ENCODE results near the gene ABCC1.
"Not testable (repeated sequence)": the region's sequence is repeated elsewhere in the genome, so short reads cannot be mapped to it uniquely, and the experiment has no call there.

Gene ABCC1

DNA sequence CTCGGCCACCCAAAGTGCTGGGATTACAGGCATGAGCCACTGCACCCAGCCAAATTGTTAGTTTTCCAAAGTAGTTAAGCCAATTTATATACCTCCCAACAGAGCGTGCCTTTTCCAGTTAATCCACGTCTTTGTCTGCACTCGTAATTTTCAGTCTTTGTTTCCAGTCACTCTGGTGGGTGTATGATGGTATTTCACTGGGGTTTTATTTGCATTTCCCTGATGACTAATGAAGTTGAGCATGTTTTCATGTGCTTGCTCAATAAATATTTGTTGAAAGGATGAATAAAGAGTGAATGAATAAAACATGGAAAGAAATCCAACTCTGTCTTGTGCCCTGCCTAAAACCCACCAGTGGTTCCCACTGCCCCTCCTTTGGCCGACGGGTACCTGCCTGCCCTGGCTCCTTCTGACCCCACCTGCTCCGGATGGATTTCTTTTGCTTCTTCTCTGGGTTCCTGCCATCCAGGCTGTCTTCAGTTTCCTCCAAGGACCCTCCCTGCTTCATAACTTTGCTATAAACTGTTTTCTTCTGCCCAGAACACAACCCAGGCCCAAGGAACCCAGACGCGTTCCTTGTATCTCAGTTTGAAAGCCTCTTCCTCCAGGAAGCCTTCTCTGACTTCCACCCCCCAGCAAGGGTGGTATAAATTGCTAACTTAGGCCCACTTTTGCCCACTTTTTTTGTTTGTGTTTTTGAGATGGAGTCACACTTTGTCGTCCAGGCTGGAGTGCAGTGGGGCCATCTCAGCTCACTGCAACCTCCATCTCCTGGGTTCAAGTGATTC, 3.0 kb upstream of the ABCC1 start:
- DNase-seq (ENCODE audit: low read depth): no peak

DNA sequence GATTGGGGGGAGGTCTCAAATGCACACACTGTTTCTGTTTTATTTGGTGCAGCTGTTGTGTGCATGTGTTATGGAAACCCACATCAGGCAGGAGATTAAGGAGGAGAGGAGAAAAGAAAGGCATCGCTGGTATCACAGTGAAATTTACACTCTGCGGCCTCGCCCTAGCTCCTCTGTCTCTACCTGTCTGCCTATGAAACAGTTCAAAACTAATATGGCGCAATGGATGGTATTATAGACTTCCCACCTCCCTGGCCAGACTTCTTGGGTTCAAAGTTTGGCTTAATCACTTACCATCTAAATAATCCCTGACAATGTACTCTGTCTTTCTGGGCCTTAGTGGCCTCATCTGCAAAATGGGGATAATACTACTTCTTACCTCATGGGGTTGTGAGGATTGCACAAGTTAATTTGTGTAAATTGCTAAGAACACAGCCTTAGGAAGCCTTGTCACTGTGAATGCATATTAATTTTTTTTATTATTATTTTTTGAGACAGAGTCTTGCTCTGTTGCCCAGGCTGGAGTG, 1.4 kb upstream of the ABCC1 start:
- no peak for DNase-seq (ENCODE audit: low read depth)

- no peak for DNase-seq (ENCODE audit: low read depth)
Observed at GRCh38 chr16:15948532-15949209, 745 bp upstream of the ABCC1 start.

- DNase-seq (ENCODE audit: low read depth): no peak
Observed at GRCh38 chr16:15950161-15950854, 892 bp downstream of the ABCC1 start.

GRCh38 chr16:15950869-15951268, 1.5 kb downstream of the ABCC1 start:
- no peak for DNase-seq (ENCODE audit: low read depth)

- no peak for DNase-seq (ENCODE audit: low read depth)
Observed at GRCh38 chr16:15951852-15952251, 2.4 kb downstream of the ABCC1 start.

DNA sequence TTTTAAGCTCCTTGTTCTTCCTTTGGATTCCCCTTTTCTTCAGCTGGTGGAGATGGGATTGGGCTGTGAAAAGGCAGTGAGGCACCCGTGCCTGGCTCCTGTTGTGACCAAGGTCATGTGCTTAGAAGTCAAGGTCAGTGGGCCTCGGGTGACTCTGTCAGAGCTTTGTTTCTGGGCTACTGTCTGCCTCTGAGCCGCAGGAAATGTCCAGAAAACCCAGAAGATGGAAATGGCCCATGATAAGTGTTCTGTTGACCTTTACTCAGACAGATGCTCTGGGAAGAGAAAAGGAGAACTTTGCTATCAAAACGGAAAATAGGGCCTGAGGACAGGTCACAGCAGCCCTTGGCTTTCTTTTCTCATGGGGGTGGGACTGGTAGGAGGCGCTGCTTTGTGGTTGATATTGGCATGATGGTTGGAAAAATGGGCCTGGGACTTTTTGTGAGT, 2.9 kb downstream of the ABCC1 start:
- DNase-seq (ENCODE audit: low read depth): no peak

DNA sequence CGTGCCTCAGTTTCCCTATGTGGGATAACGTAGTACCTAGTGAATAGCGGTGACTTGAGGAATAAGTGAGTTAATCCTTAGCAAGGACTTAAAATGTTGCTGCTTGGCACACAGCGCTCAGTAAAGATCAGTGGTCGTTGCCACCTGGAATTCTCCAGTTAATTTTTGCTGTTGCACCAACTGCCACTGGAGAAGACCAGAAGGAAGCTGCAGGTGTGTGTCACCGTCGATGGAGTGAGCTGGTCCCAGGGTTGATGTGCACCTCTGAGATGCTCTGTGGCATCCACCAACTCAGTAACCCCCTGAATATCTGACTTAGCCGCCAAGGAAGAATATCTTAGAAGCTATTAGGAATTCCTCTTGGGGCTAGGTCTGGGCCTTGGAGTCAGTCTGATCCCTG, 4.1 kb downstream of the ABCC1 start:
- DNase-seq (ENCODE audit: low read depth): no peak

DNA sequence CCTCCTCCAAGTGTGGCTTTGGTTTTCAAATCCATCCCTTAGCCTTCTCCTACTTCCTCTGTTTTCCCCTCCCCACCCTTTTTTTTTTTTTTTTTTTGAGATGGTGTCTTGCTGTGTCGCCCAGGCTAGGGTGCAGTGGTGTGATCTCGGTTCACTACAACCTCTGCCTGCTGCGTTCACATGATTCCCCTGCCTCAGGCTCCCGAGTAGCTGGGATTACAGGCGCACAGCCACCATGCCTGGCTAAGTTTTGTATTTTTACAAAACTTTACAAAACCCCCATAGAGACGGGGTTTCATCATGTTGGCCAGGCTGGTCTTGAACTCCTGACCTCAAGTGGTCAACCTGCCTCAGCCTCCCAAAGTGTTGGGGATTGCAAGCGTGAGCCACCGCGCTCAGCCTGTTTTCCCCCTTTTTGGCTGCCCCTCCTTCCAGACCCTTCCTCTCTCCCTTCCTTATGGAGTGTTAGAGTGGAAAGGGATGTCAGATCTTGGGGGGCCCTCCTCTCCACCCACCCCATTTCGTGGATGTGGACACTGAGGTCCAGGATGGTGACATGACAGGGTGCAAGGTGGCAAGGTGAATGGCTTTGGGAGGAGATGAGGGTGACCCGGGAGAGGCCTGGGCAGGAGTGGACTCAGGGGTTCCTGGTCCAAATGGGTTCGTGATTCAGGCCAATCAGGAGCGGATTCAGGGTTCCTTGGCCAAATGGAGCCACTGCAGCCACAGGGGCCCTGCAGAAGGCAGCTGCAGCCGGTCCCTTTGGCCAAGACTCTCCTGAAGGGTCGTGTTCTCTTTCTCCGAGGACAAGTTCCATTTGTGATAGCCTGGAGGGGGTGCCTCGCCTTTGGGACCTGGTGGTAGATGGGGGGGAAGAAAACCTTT, 4.8 kb downstream of the ABCC1 start:
- no peak for DNase-seq (ENCODE audit: low read depth)

GRCh38 chr16:15954814-15955151, 5.4 kb downstream of the ABCC1 start:
- DNase-seq (ENCODE audit: low read depth): no peak

DNA sequence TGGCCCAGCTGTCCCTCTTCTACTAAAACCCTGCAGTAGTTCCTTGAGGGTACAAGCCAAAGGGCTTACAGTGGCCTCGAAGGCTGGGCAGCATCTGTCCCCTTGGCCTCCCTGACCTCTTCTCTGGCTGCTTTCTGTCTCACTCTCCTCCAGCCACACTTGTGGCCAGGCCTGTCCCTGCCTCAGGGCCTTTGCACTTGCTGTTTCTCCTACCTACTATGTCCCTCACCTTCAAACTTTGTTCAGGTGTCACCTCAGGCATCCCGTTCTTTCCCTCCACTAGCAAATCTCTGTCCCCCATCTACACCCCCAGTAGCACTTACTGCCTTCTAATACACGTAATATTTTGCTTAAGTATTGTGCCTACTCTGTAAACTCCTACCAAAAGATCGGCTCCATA, 6.0 kb downstream of the ABCC1 start:
- DNase-seq (ENCODE audit: low read depth): no peak

DNA sequence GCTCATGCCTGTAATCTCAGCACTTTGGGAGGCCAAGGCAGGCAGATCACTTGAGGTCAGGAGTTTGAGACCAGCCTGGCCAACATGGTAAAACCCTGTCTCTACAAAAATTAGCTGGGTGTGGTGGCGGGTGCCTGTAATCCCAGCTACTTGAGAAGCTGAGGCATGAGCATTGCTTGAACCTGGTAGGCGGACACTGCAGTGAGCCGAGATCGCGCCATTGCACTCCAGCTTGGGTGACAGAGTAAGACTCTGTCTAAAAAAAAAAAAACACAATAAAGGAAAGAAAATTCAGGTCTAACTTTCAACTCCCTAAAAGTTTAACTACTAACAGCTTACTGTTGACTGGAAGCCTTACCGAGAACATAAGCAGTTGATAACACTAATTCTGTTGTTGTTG, 6.7 kb downstream of the ABCC1 start:
- not testable (repeated sequence) for DNase-seq (ENCODE audit: low read depth)

GRCh38 chr16:15958703-15959348, 9.4 kb downstream of the ABCC1 start:
- DNase-seq (ENCODE audit: low read depth): no peak

DNA sequence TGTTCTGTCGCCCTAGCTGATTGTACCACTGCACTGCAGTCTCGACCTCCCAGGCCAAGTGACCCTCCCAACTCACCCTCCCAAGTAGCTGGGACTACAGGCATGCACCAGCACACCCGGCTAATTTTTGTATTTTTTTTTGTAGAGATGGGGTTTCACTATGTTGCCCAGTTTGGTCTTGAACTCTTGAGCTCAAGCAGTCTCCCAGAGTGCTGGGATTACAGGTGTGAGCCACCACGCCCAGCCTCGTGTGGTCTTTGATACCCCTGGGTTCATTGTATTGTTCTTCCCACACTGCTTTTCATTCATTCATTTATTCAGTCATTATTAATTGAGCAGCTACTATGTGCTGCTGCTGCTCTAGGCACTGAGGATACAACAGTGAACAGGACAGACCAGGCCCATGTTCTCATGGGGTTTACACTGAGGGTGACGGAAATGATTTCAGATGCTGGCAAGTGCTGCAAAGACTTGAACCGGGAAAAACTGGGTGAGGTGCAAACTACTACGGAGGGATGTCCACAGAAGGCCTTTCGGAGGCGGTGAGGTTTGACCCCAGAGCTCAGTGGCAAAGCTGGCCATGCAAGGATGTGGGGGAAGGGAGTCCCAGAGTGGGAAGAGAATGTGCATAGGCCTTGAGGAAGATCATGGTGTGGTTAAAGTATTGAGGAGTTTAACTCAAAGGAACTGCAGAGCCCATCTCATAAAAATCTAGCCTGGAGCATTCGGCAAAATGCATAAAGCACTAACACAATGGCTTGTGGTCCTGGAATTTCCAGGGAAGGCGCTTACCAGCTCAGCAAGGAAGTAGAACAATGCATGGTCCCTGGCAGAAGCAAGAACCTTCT, 10.9 kb downstream of the ABCC1 start:
- no peak for DNase-seq (ENCODE audit: low read depth)

DNA sequence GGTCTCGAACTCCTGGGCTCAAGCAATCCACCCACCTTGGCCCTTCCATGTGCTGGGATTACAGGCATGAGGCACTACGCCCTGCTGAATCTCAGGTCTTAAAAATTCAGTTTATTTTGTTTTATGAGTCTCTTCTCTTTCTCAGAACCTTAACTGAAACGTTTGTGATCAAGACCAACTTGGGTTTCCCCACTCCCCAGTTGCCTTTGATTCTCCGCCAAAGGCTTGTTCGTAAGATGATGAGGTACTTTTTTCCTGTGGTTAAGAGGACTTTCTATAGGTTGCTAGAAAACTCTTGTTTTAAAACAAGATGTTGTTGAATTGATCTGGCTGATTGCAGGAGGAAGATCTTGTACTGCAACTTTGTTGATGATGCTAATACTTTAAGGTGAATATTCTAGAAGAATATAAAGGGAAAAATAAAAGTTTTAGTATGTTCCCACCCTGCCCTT, 11.7 kb downstream of the ABCC1 start:
- DNase-seq (ENCODE audit: low read depth): peak; percentile 32

GRCh38 chr16:15961571-15962090, 12.2 kb downstream of the ABCC1 start:
- no peak for DNase-seq (ENCODE audit: low read depth)

DNA sequence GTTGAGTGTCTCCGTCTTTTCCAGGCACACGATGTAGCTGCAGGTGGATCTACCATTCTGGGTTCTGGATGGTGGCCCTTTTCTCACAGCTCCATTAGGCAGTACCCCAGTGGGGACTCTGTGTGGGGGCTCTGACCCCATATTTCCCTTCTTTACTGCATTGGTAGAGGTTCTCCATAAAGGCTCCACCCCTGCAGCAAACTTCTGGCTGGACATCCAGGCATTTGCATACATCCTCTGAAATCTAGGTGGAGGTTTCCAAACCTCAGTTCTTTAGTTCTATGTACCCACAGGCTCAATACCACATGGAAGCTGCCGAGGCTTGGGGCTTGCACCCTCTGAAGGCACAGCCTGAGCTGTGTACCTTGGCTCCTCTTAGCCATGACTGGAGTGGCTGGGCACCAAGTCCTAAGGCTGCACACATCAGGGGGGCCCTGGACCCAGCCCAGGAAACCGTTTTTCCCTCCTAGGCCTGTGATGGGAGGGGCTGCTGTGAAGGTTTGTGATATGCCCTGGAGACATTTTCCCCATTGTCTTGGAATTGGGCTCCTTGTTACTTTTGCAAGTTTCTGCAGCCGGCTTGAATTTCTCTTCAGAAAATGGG, 14.0 kb downstream of the ABCC1 start:
- DNase-seq (ENCODE audit: low read depth): no peak

DNA sequence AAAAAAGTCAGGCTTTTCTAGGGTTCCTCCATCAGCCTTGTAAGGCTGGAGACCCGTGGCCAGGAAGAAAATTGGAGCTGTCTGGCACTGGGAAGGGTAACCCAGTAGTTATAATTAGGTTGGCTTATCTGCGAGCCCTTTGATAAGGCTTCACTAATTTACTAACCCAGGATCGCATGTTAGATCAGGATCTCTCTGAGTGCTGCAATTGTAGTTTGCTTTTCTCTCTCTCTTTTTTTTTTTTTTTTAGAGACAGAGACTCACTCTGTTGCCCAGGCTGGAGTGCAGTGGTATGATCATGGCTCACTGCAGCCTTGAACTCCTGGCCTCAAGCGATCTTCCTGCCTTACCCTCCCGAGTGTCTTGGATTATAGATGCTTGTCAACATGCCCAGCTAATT, 17.0 kb downstream of the ABCC1 start:
- DNase-seq (ENCODE audit: low read depth): no peak

- DNase-seq (ENCODE audit: low read depth): no peak
Observed at GRCh38 chr16:15966836-15967546, 17.6 kb downstream of the ABCC1 start.
